ENCODE results near the gene CCL19. TPM values are rescaled to one million over a fixed set of nuclear protein-coding genes. Genes with fewer than 3 reads are reported as not detected.

CCL19 gene
- total RNA-seq, 4 donors from 2014 or later: not detected

- H3K27ac ChIP-seq: no peak overlapping the region
- H3K36me3 ChIP-seq: no peaks in the 10 kb centered on the region
- intact Hi-C loops (cut with DNase I; ENCODE audit: low total_unique reads): no loop called here
- peaks cover 0 to 16% (median 0%) of the 10 kb centered on the region in 4 donors for H3K4me1 ChIP-seq
- no peaks in the 10 kb centered on the region for H3K9me3 ChIP-seq
- TF ChIP-seq EP300 (IDR thresholded peaks at IDR 0.05; ENCODE audit: low read depth) (no peak), CTCF (IDR thresholded peaks at IDR 0.05) (no peak), POLR2A (IDR thresholded peaks at IDR 0.05) (no peak), POLR2AphosphoS5 (IDR thresholded peaks at IDR 0.05) (no peak)
- in situ Hi-C loops (cut with MboI; ENCODE audit: low pct_ligation_motif_present in 1 of 4, low pct_unique_long_range_greater_than_20kb in 1 of 4, low sequenced_read_pairs in 3 of 4): no loop called here
- no peak for DNase-seq
- H3K27me3 ChIP-seq: no peaks in the 10 kb centered on the region
- 77 to 84% methylated on average over 5 of the region's 5 CpGs for WGBS, 2 donors (ENCODE audit: low coverage in 1 of 2)
- H3K4me3 ChIP-seq: no peak overlapping the region
Measured at GRCh38 chr9:34686231-34686630, 4.8 kb downstream of the CCL19 start.

DNA sequence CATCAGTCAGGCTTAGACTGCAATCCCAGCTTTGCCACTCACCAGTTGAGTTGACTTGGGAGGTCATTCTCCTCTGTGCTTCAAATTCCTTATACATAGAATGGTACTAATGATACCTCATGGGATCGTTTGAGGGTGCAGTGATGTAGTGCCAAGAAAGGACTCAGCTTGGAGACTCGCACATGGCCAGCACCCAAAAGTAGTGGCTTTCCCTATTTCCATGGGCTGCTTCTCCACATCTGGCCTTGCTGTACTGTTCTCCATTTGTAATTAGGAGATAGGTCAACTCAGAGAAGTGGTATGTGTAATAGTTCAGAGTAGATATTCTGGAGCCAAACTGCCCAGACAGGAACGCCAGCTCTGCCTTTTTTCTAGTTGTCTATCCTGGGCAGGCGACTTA lies 5.5 kb downstream of the CCL19 start:
- no peak overlapping the region for H3K4me3 ChIP-seq
- H3K27me3 ChIP-seq: no peaks in the 10 kb centered on the region
- WGBS, 2 donors (ENCODE audit: low coverage in 1 of 2): 94 to 100% methylated on average over 1 to 4 of the region's 4 CpGs
- peaks cover 0 to 16% (median 0%) of the 10 kb centered on the region in 4 donors for H3K4me1 ChIP-seq
- TF ChIP-seq POLR2AphosphoS5 (IDR thresholded peaks at IDR 0.05): no peak
- TF ChIP-seq POLR2A (IDR thresholded peaks at IDR 0.05): no peak
- TF ChIP-seq CTCF (IDR thresholded peaks at IDR 0.05): no peak
- TF ChIP-seq EP300 (IDR thresholded peaks at IDR 0.05; ENCODE audit: low read depth): no peak
- intact Hi-C loops (cut with DNase I; ENCODE audit: low total_unique reads) (no loop called here), in situ Hi-C loops (cut with MboI; ENCODE audit: low pct_ligation_motif_present in 1 of 4, low pct_unique_long_range_greater_than_20kb in 1 of 4, low sequenced_read_pairs in 3 of 4) (no loop called here)
- no peaks in the 10 kb centered on the region for H3K36me3 ChIP-seq
- no peak overlapping the region for H3K27ac ChIP-seq
- DNase-seq: no peak
- no peaks in the 10 kb centered on the region for H3K9me3 ChIP-seq

DNA sequence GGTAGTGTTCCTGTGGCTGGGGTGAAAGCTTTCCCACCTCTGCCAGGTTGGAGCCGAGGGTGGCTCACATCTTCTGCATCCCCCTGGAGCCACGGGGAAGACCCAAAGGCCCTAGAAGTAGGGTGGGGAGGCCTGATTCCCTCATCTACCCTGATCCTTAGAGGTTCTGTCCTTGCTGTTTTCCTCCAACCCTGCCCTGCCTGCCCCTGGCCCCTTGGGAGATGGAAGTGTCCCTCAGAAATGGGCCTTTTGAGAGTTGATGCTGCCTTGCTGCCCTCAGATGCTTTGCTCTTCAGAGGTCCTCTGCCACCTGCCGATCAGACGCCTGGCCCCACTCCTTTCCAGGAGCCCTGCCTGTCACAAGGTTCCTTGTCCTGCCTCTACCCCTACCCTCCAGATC lies 6.3 kb downstream of the CCL19 start:
- in situ Hi-C loops (cut with MboI; ENCODE audit: low pct_ligation_motif_present in 1 of 4, low pct_unique_long_range_greater_than_20kb in 1 of 4, low sequenced_read_pairs in 3 of 4): no loop called here

DNA sequence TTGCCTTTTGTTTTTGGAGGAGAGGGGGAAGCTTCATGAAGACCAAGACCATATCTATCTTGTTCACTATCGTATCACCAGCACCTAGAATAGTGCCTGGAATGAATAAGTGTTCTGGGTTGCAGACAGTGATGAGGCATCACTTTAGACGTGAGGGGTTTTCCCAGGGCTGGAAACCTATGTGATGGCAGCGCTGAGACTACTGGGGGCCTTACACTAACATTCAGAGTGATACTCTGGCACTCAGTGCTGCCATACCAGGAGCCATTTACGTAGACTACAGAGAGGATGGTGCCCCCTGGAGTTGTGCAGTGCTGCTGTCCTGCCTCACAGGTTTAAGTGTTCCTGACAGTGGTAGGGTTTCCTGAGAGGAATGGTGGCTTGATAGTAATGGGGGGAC lies 6.9 kb downstream of the CCL19 start:
- no peak for TF ChIP-seq CTCF (IDR thresholded peaks at IDR 0.05)
- no peak for TF ChIP-seq POLR2A (IDR thresholded peaks at IDR 0.05)
- TF ChIP-seq EP300 (IDR thresholded peaks at IDR 0.05; ENCODE audit: low read depth): no peak
- TF ChIP-seq POLR2AphosphoS5 (IDR thresholded peaks at IDR 0.05): no peak
- 73 to 80% methylated on average over 2 to 4 of the region's 4 CpGs for WGBS, 2 donors (ENCODE audit: low coverage in 1 of 2)
- Histone ChIP-seq H3K36me3 (no peaks in the 10 kb centered on the region), H3K27me3 (no peaks in the 10 kb centered on the region), H3K9me3 (no peaks in the 10 kb centered on the region), H3K27ac (no peak overlapping the region), H3K4me1 (peaks cover 0 to 12% (median 0%) of the 10 kb centered on the region in 4 donors), H3K4me3 (no peak overlapping the region)
- no peak for DNase-seq
- intact Hi-C loops (cut with DNase I; ENCODE audit: low total_unique reads): no loop called here
- in situ Hi-C loops (cut with MboI; ENCODE audit: low pct_ligation_motif_present in 1 of 4, low pct_unique_long_range_greater_than_20kb in 1 of 4, low sequenced_read_pairs in 3 of 4): no loop called here

More for the DNA sequence above, 6.3 kb downstream of the CCL19 start:
- Histone ChIP-seq H3K27ac (no peak overlapping the region), H3K36me3 (no peaks in the 10 kb centered on the region), H3K4me1 (peaks cover 0 to 16% (median 0%) of the 10 kb centered on the region in 4 donors), H3K9me3 (no peaks in the 10 kb centered on the region), H3K27me3 (no peaks in the 10 kb centered on the region), H3K4me3 (no peak overlapping the region)
- WGBS, 2 donors (ENCODE audit: low coverage in 1 of 2): 85 to 100% methylated on average over 2 to 4 of the region's 4 CpGs
- TF ChIP-seq POLR2AphosphoS5 (IDR thresholded peaks at IDR 0.05) (no peak), POLR2A (IDR thresholded peaks at IDR 0.05) (no peak), CTCF (IDR thresholded peaks at IDR 0.05) (no peak), EP300 (IDR thresholded peaks at IDR 0.05; ENCODE audit: low read depth) (no peak)
- DNase-seq: no peak
- intact Hi-C loops (cut with DNase I; ENCODE audit: low total_unique reads): no loop called here

All from transverse colon (tissue), 4 donors.